GM18499 (cell line): ENCODE results near the gene PRKCI.
"Not testable (repeated sequence)": the region's sequence is repeated elsewhere in the genome, so short reads cannot be mapped to it uniquely, and the experiment has no call there.

Experiments used
- ATAC-seq: cut with Tn5 transposase; IDR thresholded peaks from one replicate; pipeline ENCODE4 v1.9.1; 2021; ENCODE audit warnings: moderate number of reproducible peaks; ENCODE audit not compliant: insufficient read depth, unreplicated experiment

Gene PRKCI

GRCh38 chr3:170277833-170278580 lies 55.8 kb downstream of the PRKCI start:
- ATAC-seq, result no peak

GRCh38 chr3:170278627-170279026 lies 56.4 kb downstream of the PRKCI start:
- ATAC-seq, result no peak

- ATAC-seq, result no peak
Observed at GRCh38 chr3:170290194-170290593, 68.0 kb downstream of the PRKCI start.

GRCh38 chr3:170295586-170295985 lies 73.4 kb downstream of the PRKCI start:
- ATAC-seq, result no peak

- no peak for ATAC-seq
Observed at GRCh38 chr3:170296703-170297102, 74.5 kb downstream of the PRKCI start.

GRCh38 chr3:170301405-170301804 lies 79.2 kb downstream of the PRKCI start:
- ATAC-seq, result no peak

GRCh38 chr3:170302008-170302407 lies 79.8 kb downstream of the PRKCI start:
- no peak for ATAC-seq

- ATAC-seq, result no peak
Observed at GRCh38 chr3:170306015-170306414, 83.8 kb downstream of the PRKCI start.

- ATAC-seq, result no peak
Observed at GRCh38 chr3:170307671-170308405, 85.6 kb downstream of the PRKCI start.

- ATAC-seq, result no peak
Observed at GRCh38 chr3:170309046-170309445, 86.8 kb downstream of the PRKCI start.

GRCh38 chr3:170317954-170318353 lies 95.7 kb downstream of the PRKCI start:
- no peak for ATAC-seq

- ATAC-seq, result no peak
Observed at GRCh38 chr3:170320461-170321121, 98.4 kb downstream of the PRKCI start.

GRCh38 chr3:170321321-170322034 lies 99.3 kb downstream of the PRKCI start:
- ATAC-seq, result no peak

- ATAC-seq, result no peak
Observed at GRCh38 chr3:170322566-170323269, 100.5 kb downstream of the PRKCI start.

GRCh38 chr3:170323331-170323730 lies 101.1 kb downstream of the PRKCI start:
- no peak for ATAC-seq

- no peak for ATAC-seq
Observed at GRCh38 chr3:170324962-170325361, 102.7 kb downstream of the PRKCI start.

GRCh38 chr3:170327040-170327808 lies 105.0 kb downstream of the PRKCI start:
- no peak for ATAC-seq

- not testable (repeated sequence) for ATAC-seq
Observed at GRCh38 chr3:170327868-170328548, 105.8 kb downstream of the PRKCI start.

GRCh38 chr3:170330366-170330765 lies 108.1 kb downstream of the PRKCI start:
- ATAC-seq, result no peak
